HepG2 (cell line): Measurements from ENCODE around the gene DCTN2. TPM values are rescaled to one million over a fixed set of nuclear protein-coding genes. Genes with fewer than 3 reads are reported as not detected.

ENCODE experiments used
- EHMT2 ChIP-seq: fragments of 200-600 bp; sonication (generic); IDR thresholded peaks from 2 replicates; pipeline ENCODE4 v1.7.0; 2017; ENCODE audit warnings: antibody characterized with exemption, low read depth, low read length, borderline replicate concordance
- HES4 ChIP-seq: sonication (generic); formaldehyde crosslinking; IDR thresholded peaks from 2 replicates; pipeline ENCODE4 v1.9.0; 2021; ENCODE audit warnings: mild to moderate bottlenecking, missing genetic modification reagents, borderline replicate concordance
- HNF1B ChIP-seq: sonication (generic); formaldehyde crosslinking; IDR thresholded peaks from 2 replicates; pipeline ENCODE4 v1.5.1; 2020; ENCODE audit warnings: mild to moderate bottlenecking, moderate library complexity, missing genetic modification reagents
- HNRNPK ChIP-seq: fragments of 200-400 bp; formaldehyde crosslinking; IDR thresholded peaks from 2 replicates; pipeline ENCODE4 v1.6.1; 2018; ENCODE audit warnings: low read length, low read depth, moderate library complexity, mild to moderate bottlenecking; ENCODE audit not compliant: poor library complexity, severe bottlenecking
- KLF6 ChIP-seq: IDR thresholded peaks from 2 replicates; pipeline ENCODE4 v1.8.0; 2016; ENCODE audit warnings: missing biosample characterization, missing genetic modification reagents
- MAF1 ChIP-seq: sonication (generic); formaldehyde crosslinking; IDR thresholded peaks from 2 replicates; pipeline ENCODE4 v1.5.0; 2020; ENCODE audit warnings: missing genetic modification reagents, borderline replicate concordance
- MXI1 ChIP-seq: IDR thresholded peaks from 3 replicates; pipeline ENCODE4 v1.6.1; 2012; ENCODE audit warnings: low read depth, low read length, inconsistent platforms, borderline replicate concordance
- NR0B2 ChIP-seq: sonication (generic); formaldehyde crosslinking; IDR thresholded peaks from 2 replicates; pipeline ENCODE4 v1.4.0; 2020; ENCODE audit warnings: mild to moderate bottlenecking, missing genetic modification reagents
- RBM22 ChIP-seq: fragments of 200-400 bp; formaldehyde crosslinking; optimal IDR thresholded peaks from 2 replicates; pipeline ENCODE3; 2017; ENCODE audit warnings: mild to moderate bottlenecking, low read length, moderate library complexity
- REPIN1 ChIP-seq: sonication (generic); formaldehyde crosslinking; IDR thresholded peaks from 2 replicates; pipeline ENCODE4 v1.8.0; 2022; ENCODE audit warnings: missing genetic modification reagents, low read depth, mild to moderate bottlenecking, borderline replicate concordance
- SATB2 ChIP-seq: sonication (generic); formaldehyde crosslinking; IDR thresholded peaks from 2 replicates; pipeline ENCODE4 v1.5.0; 2020; ENCODE audit warnings: missing genetic modification reagents
- TFAP4 ChIP-seq: sonication (generic); IDR thresholded peaks from 2 replicates; pipeline ENCODE4 v1.6.1; 2016; ENCODE audit warnings: low read depth, borderline replicate concordance
- YY1 ChIP-seq: IDR thresholded peaks from 2 replicates; pipeline ENCODE4 v1.6.1; 2011; ENCODE audit warnings: low read length, low read depth, moderate library complexity, mild to moderate bottlenecking; ENCODE audit not compliant: insufficient read depth, insufficient replicate concordance
- ZBTB21 ChIP-seq: sonication (generic); formaldehyde crosslinking; IDR thresholded peaks from 2 replicates; pipeline ENCODE4 v1.4.0; 2020; ENCODE audit warnings: missing genetic modification reagents
- ZBTB8A ChIP-seq: sonication (generic); formaldehyde crosslinking; IDR thresholded peaks from 2 replicates; pipeline ENCODE4 v1.4.0; 2020; ENCODE audit warnings: mild to moderate bottlenecking, low read depth, missing genetic modification reagents, borderline replicate concordance
- ZC3H13 ChIP-seq: sonication (generic); formaldehyde crosslinking; IDR thresholded peaks from 2 replicates; pipeline ENCODE4 v1.8.1; 2023; ENCODE audit warnings: mild to moderate bottlenecking, missing genetic modification reagents, moderate library complexity
- ZNF180 ChIP-seq: sonication (generic); formaldehyde crosslinking; IDR thresholded peaks from 2 replicates; pipeline ENCODE4 v1.4.0; 2020; ENCODE audit warnings: low read depth, missing genetic modification reagents, borderline replicate concordance
- ZNF510 ChIP-seq: sonication (generic); formaldehyde crosslinking; IDR thresholded peaks from 2 replicates; pipeline ENCODE4 v1.4.0; 2020; ENCODE audit warnings: low read depth, mild to moderate bottlenecking, missing genetic modification reagents
- ZNF577 ChIP-seq: sonication (generic); formaldehyde crosslinking; IDR thresholded peaks from 2 replicates; pipeline ENCODE4 v1.4.0; 2020; ENCODE audit warnings: mild to moderate bottlenecking, low read depth, missing genetic modification reagents, borderline replicate concordance
- ZNF607 ChIP-seq: sonication (generic); formaldehyde crosslinking; IDR thresholded peaks from 2 replicates; pipeline ENCODE4 v1.5.1; 2020; ENCODE audit warnings: missing genetic modification reagents, mild to moderate bottlenecking, borderline replicate concordance
- ZNF704 ChIP-seq: sonication (generic); formaldehyde crosslinking; IDR thresholded peaks from 2 replicates; pipeline ENCODE4 v1.8.1; 2023; ENCODE audit warnings: mild to moderate bottlenecking, inconsistent platforms, moderate library complexity, missing genetic modification reagents, borderline replicate concordance
- ZNF777 ChIP-seq: sonication (generic); formaldehyde crosslinking; IDR thresholded peaks from 2 replicates; pipeline ENCODE4 v1.4.0; 2020; ENCODE audit warnings: missing genetic modification reagents
- ZNF792 ChIP-seq: IDR thresholded peaks from 2 replicates; pipeline ENCODE4 v1.6.1; 2016
- polyA plus RNA-seq, 8 experiments: library from polyadenylated mRNA; depleted of rRNA in 3 of 8; stranded (reverse) in 7 of 8; unstranded in 1 of 8; fragments of >200 nt; fragmentation: Illumina TruSeq in 4 of 8; extraction: Trizol in 4 of 8; gene quantifications; 2 replicates each; pipeline versions ENCODE4 v1.2.1 to v1.2.3, GENCODE V29; 2011 to 2016; ENCODE audit warnings: low read depth in 4 of 8, missing spikeins in 1 of 8, mixed read lengths in 1 of 8; ENCODE audit not compliant: insufficient read depth in 1 of 8
- total RNA-seq, 5 experiments: library from RNA; depleted of rRNA; stranded (reverse); fragments of >200 nt; fragmentation: Illumina TruSeq; extraction: Trizol; gene quantifications; 2 replicates each; pipeline ENCODE4 v1.2.3, GENCODE V29; 2016; ENCODE audit warnings: low read depth in 1 of 5

Gene DCTN2
- total and polyA plus RNA-seq, 2 of the 13 experiments (the other 11 are each of a cell fraction or from before 2014, with no cell fraction given): 72.0 to 77.4 TPM

- 0 out of 2 replicates have a peak, but pooled peaks have one; percentile 38 for TF ChIP-seq ZBTB8A
- TF ChIP-seq TFAP4: no peak; the same call in 1 of the 2 replicates
- no peak for TF ChIP-seq ZBTB21 (CRISPR knock-in tag)
- no peak for TF ChIP-seq ZNF792 (CRISPR knock-in tag)
- TF ChIP-seq ZNF777 (CRISPR knock-in tag): no peak
- 0 out of 2 replicates have a peak, but pooled peaks have one; percentile 13 for TF ChIP-seq ZNF607 (CRISPR knock-in tag)
- peak; percentile 42 for TF ChIP-seq HNRNPK
- TF ChIP-seq ZNF180 (CRISPR knock-in tag): no peak
- TF ChIP-seq ZNF704 (CRISPR knock-in tag): peak; percentile 71; the same call in 1 of the 2 replicates
- TF ChIP-seq KLF6 (CRISPR knock-in tag): no peak; the same call in 1 of the 2 replicates
- TF ChIP-seq MAF1: no peak
- no peak for TF ChIP-seq ZNF577 (CRISPR knock-in tag)
- TF ChIP-seq ZC3H13 (CRISPR knock-in tag): no peak
- TF ChIP-seq YY1: peak; percentile 60
- TF ChIP-seq SATB2 (CRISPR knock-in tag): no peak
- peak; percentile 44; the same call in 1 of the 2 replicates for TF ChIP-seq REPIN1 (CRISPR knock-in tag)
- no peak for TF ChIP-seq NR0B2 (CRISPR knock-in tag)
- peak; percentile 73; the same call in 1 of the 3 replicates for TF ChIP-seq MXI1
- no peak for TF ChIP-seq ZNF510 (CRISPR knock-in tag)
- TF ChIP-seq HNF1B (CRISPR knock-in tag): no peak; the same call in 1 of the 2 replicates
- TF ChIP-seq HES4 (CRISPR knock-in tag): no peak
- no peak for TF ChIP-seq EHMT2
- TF ChIP-seq RBM22: no peak
Measured at GRCh38 chr12:57546438-57547287, at the start of gene DCTN2 (continued).
